Endodermal cell (in vitro differentiated cells): Measurements from ENCODE around the gene STX12. TPM values are rescaled to one million over a fixed set of nuclear protein-coding genes. Genes with fewer than 3 reads are reported as not detected.
"Not testable (repeated sequence)": the region's sequence is repeated elsewhere in the genome, so short reads cannot be mapped to it uniquely, and the experiment has no call there.

Experiments
- DNase-seq: peaks from one replicate; pipeline ENCODE4 v3.0.0-alpha.2; 2017
- H3K27ac ChIP-seq: 2 replicates; pipeline ENCODE4 v1.5.1; 2013; ENCODE audit warnings: mild to moderate bottlenecking, low read depth, low read length, moderate library complexity
- H3K27me3 ChIP-seq: 2 replicates; pipeline ENCODE4 v1.6.1; 2013; ENCODE audit warnings: mild to moderate bottlenecking, low read length, moderate library complexity; ENCODE audit not compliant: insufficient read depth, control insufficient read depth, poor library complexity, severe bottlenecking
- H3K36me3 ChIP-seq: 2 replicates; pipeline ENCODE4 v1.7.0; 2013; ENCODE audit warnings: mild to moderate bottlenecking, low read length, moderate library complexity; ENCODE audit not compliant: control insufficient read depth, insufficient read depth
- H3K4me1 ChIP-seq: one replicate; pipeline ENCODE4 v1.7.0; 2013; ENCODE audit warnings: low read length; ENCODE audit not compliant: control insufficient read depth, insufficient read depth
- H3K4me3 ChIP-seq: 2 replicates; pipeline ENCODE4 v1.5.1; 2013; ENCODE audit warnings: mild to moderate bottlenecking, low read length, moderate library complexity
- H3K9ac ChIP-seq: 2 replicates; pipeline ENCODE4 v1.6.1; 2013; ENCODE audit warnings: mild to moderate bottlenecking, low read length, moderate library complexity; ENCODE audit not compliant: poor library complexity, severe bottlenecking; ENCODE audit errors: extremely low read depth
- H3K9me3 ChIP-seq: 2 replicates; pipeline ENCODE4 v1.6.1; 2013; ENCODE audit warnings: mild to moderate bottlenecking, low read length, moderate library complexity; ENCODE audit not compliant: control insufficient read depth
- H3K27ac Mint-ChIP-seq: 2 replicates; pipeline ENCODE4 v1.8.0; 2020; ENCODE audit warnings: mixed read lengths
- H3K27me3 Mint-ChIP-seq: 2 replicates; pipeline ENCODE4 v1.8.0; 2021; ENCODE audit warnings: mild to moderate bottlenecking, mixed read lengths; ENCODE audit not compliant: insufficient read depth
- H3K36me3 Mint-ChIP-seq: 2 replicates; pipeline ENCODE4 v1.8.0; 2020; ENCODE audit warnings: low read depth, mixed read lengths
- H3K4me1 Mint-ChIP-seq: 2 replicates; pipeline ENCODE4 v1.8.0; 2020; ENCODE audit warnings: mixed read lengths
- H3K4me3 Mint-ChIP-seq: 2 replicates; pipeline ENCODE4 v1.8.0; 2020; ENCODE audit warnings: mild to moderate bottlenecking, moderate library complexity, mixed read lengths
- H3K9me3 Mint-ChIP-seq: 2 replicates; pipeline ENCODE4 v1.8.0; 2020; ENCODE audit warnings: mild to moderate bottlenecking, mixed read lengths
- CTCF ChIP-seq: fragments of 200-600 bp; sonication (generic); conservative IDR thresholded peaks from 2 replicates; pipeline ENCODE4 v1.5.0; 2021; ENCODE audit warnings: antibody characterized with exemption, mild to moderate bottlenecking
- WGBS, 2 experiments: methylation state at CpG; one replicate each; pipeline versions ENCODE4 v1.1.5 to v1.1.7; 2013; ENCODE audit warnings: missing lambda C conversion rate in 2 of 2, mixed read lengths in 1 of 2; ENCODE audit not compliant: insufficient coverage in 1 of 2, insufficient read length in 1 of 2; 5-methylcytosine and 5-hydroxymethylcytosine counted together
- total RNA-seq, 2 donors: library from RNA; stranded (reverse); fragmentation: NEBNext Ultra II Directional in 1 of 2; extraction: Animal tissue kit (Norgen Biotek cat#: 25700) in 1 of 2; gene quantifications; 2 replicates in 1 of 2; 3 replicates in 1 of 2; pipeline ENCODE4 v1.2.1, GENCODE V29; 2021

Gene STX12
- total RNA-seq, 2 donors from 2014 or later = 19.5 to 23.3 TPM

- no peaks in the 10 kb centered on the region for H3K9me3 ChIP-seq
- Mint-ChIP-seq H3K4me1 (peaks cover 12% of the 10 kb centered on the region), H3K9me3 (no peaks in the 10 kb centered on the region), H3K27ac (no peak overlapping the region), H3K27me3 (no peaks in the 10 kb centered on the region), H3K36me3 (peaks cover 21% of the 10 kb centered on the region), H3K4me3 (no peak overlapping the region)
- peaks cover 3% of the 10 kb centered on the region for H3K4me1 ChIP-seq
- H3K27me3 ChIP-seq = no peaks in the 10 kb centered on the region
- no peak for TF ChIP-seq CTCF
- DNase-seq = no peak
- H3K9ac ChIP-seq = no peak overlapping the region
- H3K4me3 ChIP-seq = no peak overlapping the region
- WGBS, 2 experiments = 91 to 95% methylated on average over 4 to 8 of the region's 8 CpGs
- peaks cover 66% of the 10 kb centered on the region for H3K36me3 ChIP-seq
- no peak overlapping the region for H3K27ac ChIP-seq
Measured at GRCh38 chr1:27821761-27822315, 48.8 kb downstream of the STX12 start.

GRCh38 chr1:27823784-27824183 lies 50.8 kb downstream of the STX12 start:
- Histone ChIP-seq H3K27me3 (no peaks in the 10 kb centered on the region), H3K4me1 (no peaks in the 10 kb centered on the region), H3K9me3 (no peaks in the 10 kb centered on the region), H3K9ac (no peak overlapping the region), H3K27ac (no peak overlapping the region), H3K36me3 (peaks cover 52% of the 10 kb centered on the region), H3K4me3 (no peak overlapping the region)
- H3K4me3 Mint-ChIP-seq = no peak overlapping the region
- peak overlapping the region; percentile 39 for H3K27ac Mint-ChIP-seq
- no peaks in the 10 kb centered on the region for H3K27me3 Mint-ChIP-seq
- WGBS, 2 experiments = 83 to 94% methylated on average over 2 to 4 of the region's 4 CpGs
- no peaks in the 10 kb centered on the region for H3K9me3 Mint-ChIP-seq
- peaks cover 2% of the 10 kb centered on the region for H3K4me1 Mint-ChIP-seq
- no peak for DNase-seq
- no peak for TF ChIP-seq CTCF
- peaks cover 17% of the 10 kb centered on the region for H3K36me3 Mint-ChIP-seq

- WGBS, 2 experiments = 95 to 96% methylated on average over 3 to 4 of the region's 4 CpGs
- H3K9ac ChIP-seq = no peak overlapping the region
- Mint-ChIP-seq H3K27ac (peak overlapping the region; percentile 39), H3K4me3 (no peak overlapping the region), H3K9me3 (no peaks in the 10 kb centered on the region), H3K36me3 (peaks cover 15% of the 10 kb centered on the region), H3K27me3 (no peaks in the 10 kb centered on the region), H3K4me1 (peaks cover 2% of the 10 kb centered on the region)
- H3K27me3 ChIP-seq = no peaks in the 10 kb centered on the region
- no peak overlapping the region for H3K4me3 ChIP-seq
- H3K27ac ChIP-seq = no peak overlapping the region
- H3K36me3 ChIP-seq = peaks cover 46% of the 10 kb centered on the region
- no peaks in the 10 kb centered on the region for H3K4me1 ChIP-seq
- no peaks in the 10 kb centered on the region for H3K9me3 ChIP-seq
- no peak for TF ChIP-seq CTCF
- DNase-seq = no peak
Measured at GRCh38 chr1:27824411-27824810, 51.4 kb downstream of the STX12 start.

GRCh38 chr1:27829339-27829960 lies 56.4 kb downstream of the STX12 start:
- Histone ChIP-seq H3K36me3 (peaks cover 22% of the 10 kb centered on the region), H3K4me3 (peak overlapping the region; percentile 94)
- Mint-ChIP-seq H3K4me3 (peak overlapping the region; percentile 98), H3K4me1 (peaks cover 19% of the 10 kb centered on the region), H3K36me3 (peaks cover 14% of the 10 kb centered on the region), H3K27ac (peak overlapping the region; percentile 74)
- 95 to 100% methylated on average over 1 to 3 of the region's 4 CpGs for WGBS, 2 experiments
- DNase-seq, H3K27ac ChIP-seq, H3K4me1 ChIP-seq, H3K27me3 ChIP-seq, H3K9ac ChIP-seq, H3K9me3 ChIP-seq, H3K9me3 Mint-ChIP-seq, H3K27me3 Mint-ChIP-seq: not testable (repeated sequence)
